ENCODE results near the gene ATF2.
"Not testable (repeated sequence)": the region's sequence is repeated elsewhere in the genome, so short reads cannot be mapped to it uniquely, and the experiment has no call there.

The ATF2 gene

DNA sequence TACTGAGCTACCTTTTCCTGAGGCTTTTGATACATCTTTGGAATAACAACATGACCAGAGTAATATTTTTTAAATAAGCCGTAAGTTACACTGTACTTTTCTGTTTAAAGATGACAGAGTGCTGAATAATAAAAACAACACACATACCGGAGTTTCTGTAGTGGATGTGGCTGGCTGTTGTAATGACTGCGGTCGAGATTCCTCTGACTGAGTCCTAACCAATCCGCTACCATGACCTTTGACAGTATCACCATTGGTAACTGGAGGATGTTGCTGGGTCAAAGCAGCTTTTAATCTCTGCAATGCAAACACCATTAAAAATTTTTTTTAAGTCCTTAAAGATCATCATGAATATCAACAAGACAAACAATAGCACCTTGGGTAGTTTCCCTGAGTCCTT is 70.7 kb downstream of the ATF2 start:
- no peak for DNase-seq (ENCODE audit: low spot score)

DNA sequence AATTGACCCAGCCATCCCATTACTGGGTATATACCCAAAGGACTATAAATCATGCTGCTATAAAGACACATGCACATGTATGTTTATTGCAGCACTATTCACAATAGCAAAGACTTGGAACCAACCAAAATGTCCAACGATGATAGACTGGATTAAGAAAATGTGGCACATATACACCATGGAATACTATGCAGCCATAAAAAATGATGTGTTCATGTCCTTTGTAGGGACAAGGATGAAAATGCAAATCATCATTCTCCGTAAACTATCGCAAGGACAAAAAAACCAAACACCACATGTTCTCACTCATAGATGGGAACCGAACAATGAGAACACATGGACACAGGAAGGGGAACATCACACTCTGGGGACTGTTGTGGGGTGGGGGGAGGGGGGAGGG is 83.9 kb downstream of the ATF2 start:
- DNase-seq (ENCODE audit: low spot score) = not testable (repeated sequence)

DNA sequence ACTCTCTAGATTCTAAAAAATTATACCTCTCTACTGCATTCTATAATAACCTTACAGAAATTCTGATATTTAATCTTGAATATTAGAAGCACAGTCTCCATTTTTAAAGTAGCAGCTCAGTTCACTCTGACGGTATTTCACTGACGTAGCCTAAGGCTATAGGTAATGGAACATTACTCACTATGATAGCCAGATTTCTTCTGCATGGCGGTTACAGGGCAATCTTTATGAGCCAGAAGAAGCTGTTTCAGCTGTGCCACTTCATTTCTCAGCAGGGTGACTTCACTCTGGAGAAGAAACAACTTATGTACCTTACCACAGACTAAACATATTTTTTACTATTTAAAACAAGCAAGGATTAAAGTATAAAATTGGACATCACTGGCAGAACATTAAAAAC is 87.5 kb downstream of the ATF2 start:
- no peak for DNase-seq (ENCODE audit: low spot score)

DNA sequence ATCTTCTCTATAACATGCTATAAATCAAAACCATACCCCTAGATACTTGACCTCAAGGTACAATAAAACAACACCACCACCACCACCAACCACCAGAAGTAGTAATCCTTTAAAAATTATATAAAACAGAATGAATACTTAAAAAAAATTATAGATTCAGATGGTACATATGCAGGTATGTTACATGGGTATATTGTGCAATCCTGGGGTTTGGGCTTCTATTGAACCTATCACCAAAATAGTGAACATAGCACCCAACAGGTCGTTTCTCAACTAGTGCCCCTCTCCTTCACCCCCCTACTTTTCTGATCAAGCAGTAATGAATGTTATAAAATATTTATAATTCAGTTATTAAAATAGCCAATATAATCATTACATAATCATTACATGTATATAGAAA is 91.7 kb downstream of the ATF2 start:
- no peak for DNase-seq (ENCODE audit: low spot score)

DNA sequence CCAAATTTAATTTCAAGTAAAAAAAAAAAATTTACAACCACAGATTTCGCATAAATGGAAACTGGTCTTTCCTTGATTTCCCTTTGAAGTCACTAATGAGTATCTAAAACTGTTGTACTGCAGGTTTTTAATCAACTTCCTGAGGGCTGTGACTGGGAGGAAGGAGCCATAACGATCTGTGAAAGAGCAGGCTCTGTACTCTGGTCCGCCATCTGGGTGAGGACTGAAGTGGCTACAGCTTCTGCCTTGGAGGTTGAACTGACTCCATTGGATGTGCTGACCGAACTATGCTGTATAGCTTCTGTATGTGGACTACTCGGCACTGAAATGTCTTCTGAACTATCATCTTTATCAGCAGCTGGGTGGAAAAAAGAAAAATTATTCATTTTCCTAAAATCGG is 93.5 kb downstream of the ATF2 start:
- no peak for DNase-seq (ENCODE audit: low spot score)

DNA sequence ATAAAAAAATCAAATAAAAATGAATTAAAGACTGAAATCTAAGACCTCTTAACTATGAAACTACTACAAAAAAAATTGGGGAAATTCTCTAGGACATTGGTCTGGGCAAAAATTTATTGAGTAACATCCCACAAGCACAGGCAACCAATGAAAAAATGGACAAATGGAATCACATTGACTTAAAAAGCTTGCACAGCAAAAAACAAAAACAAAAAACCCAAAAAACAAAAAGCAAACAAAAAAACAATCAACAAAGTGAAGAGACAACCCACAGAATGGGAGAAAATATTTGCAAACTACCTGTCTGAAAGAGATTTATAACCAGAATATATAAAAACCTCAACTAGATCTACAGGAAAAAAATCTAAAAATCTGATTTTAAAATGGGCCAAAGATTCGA is 99.5 kb downstream of the ATF2 start:
- DNase-seq (ENCODE audit: low spot score) = no peak

DNA sequence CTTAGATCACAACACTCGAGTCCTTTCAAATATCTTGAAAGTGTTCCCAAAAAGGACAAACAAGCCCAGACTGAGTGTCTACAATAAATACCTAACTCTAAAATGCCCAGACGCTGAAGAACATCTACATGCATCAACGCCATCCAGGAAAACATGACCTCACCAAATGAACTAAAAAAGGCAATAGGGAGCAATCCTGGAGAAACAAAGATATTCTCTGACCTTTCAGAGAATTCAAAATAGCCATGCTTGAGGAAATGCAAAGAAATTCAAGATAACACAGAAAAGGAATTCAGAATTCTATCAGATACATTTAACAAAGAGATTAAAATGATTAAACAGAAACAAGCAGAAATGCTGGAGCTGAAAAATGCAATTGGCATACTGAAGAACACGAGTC is 101.6 kb downstream of the ATF2 start:
- no peak for DNase-seq (ENCODE audit: low spot score)

DNA sequence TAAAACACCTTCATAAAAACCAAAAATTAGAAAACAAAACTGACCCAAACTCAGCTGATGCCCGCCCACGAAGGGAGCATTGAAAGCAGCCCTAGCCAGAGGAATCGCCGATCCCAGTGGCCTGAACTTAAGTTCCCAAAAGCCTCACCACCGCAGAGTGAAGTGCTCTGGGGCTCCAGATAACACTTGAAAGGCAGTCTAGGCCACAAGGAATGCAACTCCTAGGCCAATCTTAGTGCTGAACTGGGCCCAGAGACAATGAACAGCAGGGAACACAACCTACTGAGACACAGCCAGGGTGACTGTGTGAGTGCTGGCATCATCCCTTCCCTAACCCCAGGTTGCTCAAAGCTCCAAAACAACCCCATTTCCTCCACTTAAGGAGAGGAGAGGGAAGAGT is 103.2 kb downstream of the ATF2 start:
- DNase-seq (ENCODE audit: low spot score) = no peak

DNA sequence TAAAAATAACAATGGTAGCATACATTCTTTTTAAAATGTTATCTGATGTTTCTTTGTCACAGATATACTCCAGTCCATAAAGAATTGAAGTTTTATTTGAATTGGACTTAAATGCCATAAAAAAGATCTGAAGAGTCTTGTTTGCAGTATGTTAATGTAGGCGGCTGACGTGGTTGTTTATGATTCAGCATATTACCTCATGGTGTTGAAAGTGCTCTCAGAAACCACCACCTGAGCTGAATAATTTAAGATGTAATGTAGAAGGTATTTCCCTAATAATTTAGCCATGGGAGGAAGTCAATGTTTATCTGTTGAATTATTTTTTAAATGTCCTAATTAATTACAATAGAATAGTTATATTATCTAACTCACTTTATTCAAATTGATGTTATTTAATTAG is 104.3 kb downstream of the ATF2 start:
- DNase-seq (ENCODE audit: low spot score) = no peak

DNA sequence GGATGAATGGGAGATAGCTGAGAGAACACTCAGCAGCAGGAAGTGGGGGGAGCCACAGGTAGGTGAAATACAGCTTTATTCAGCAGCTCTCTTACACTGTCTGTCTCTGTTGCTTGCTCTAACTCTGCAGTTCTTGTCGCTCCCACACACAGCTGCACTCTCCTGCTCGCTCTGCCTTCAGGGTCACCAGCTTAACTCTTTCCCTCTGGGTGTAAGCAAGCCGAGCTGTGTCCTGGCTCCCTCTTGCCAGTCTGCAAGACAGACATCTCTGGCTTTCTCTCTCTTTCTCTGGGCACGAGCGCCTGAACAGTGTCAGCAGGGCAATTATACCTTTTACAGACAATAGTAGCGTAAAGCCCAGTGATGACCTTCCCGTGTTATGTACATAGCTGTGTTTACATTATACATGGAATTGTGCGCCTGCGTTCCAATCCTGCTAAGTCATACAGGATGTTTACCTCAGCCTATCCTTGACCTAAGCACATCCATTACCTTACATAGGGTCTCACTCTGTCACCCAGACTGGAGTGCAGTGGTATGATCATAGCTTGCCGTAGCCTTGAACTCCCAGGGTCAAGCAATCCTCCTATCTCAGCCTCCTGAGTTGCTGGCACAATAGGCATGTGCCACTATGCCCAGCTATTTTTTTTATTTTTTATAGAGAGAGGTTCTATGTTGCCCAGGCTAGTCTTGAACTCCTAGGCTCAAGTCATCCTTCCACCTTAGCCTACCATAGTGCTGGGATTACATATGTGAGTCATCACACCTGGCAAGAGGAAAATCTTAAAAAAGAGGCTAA is 105.0 kb downstream of the ATF2 start:
- no peak for DNase-seq (ENCODE audit: low spot score)

DNA sequence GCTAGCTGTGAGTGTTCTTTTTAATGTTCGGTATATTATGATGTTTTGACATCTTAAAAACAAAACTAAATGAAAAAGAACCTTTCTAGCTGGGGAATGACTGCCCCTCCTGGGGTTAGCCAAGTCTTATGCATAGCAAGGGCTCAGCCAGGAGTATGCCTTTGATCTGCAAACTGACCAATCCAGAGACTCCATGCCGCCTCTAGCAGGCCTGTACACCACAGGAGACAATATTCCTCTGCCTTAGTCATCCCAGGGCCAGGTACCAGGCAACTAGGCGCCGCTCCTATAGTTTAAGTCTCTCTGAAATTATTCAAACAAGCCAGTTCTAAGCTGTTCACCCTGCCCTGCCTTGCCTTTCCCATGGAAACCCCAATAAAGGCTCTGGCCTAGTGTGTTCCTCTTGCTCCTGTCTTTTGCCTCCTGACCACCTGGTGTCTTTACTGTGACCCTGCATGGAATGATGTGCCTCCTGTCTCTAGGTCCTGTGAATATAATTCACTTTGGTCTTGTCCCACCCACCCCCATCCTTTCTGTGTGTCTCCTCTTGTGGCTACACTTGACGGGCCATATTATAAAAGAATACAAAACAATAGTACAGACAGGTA is 110.8 kb downstream of the ATF2 start:
- DNase-seq (ENCODE audit: low spot score) = no peak

DNA sequence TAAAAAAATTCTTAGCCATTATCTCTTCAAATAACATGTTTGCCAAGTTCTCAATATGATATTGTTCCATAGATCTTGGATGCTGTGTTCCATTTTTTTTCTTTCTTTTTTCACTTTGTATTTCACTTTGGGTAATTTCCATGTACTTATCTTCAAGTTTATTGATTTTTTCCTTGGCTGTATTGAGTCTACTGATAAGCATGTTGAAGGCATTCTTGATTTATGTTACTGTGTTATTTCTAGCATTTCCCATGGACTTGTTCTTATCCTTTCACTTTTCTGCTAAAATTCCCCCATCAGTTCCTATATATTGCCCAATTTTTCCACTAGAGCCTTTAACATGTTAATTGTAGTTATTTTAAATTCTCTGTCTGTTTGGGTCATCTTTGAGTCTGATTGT is 112.0 kb downstream of the ATF2 start:
- no peak for DNase-seq (ENCODE audit: low spot score)

DNA sequence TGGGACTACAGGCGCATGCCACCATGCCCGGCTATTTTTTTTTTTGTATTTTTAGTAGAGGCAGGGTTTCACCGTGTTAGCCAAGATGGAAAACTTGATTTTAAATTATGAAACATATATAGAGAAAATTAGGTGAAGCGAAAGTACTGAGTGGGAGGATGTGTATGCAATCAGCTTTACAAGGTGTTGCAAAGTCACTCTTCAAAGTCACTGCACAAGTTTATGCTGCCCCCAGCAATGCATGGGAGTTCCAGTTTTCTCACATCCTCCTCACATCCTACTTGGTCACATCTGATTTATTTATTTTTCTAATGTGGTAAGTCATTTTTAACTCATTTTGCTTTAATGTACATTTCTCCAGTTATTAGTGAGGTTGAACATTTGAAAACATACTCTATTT is 113.7 kb downstream of the ATF2 start:
- DNase-seq (ENCODE audit: low spot score) = no peak

DNA sequence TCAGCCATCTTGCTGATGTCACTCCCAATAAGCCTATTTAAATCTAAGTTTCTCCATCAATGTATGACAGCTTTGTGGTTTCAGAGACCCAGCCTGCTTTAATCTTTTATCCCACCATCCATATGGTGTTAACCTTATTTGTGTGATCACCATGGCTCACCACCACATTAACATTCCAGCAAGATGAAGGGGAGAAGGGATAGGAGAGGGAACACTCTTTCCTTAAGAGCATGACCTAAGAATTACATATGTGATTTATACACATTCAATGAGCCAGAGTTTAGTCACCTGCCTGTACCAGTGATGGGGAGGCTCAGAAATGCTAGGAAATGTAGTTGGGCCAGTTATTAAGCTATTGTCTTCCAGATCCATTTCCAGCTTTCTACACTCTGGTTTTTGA is 118.3 kb downstream of the ATF2 start:
- no peak for DNase-seq (ENCODE audit: low spot score)

DNA sequence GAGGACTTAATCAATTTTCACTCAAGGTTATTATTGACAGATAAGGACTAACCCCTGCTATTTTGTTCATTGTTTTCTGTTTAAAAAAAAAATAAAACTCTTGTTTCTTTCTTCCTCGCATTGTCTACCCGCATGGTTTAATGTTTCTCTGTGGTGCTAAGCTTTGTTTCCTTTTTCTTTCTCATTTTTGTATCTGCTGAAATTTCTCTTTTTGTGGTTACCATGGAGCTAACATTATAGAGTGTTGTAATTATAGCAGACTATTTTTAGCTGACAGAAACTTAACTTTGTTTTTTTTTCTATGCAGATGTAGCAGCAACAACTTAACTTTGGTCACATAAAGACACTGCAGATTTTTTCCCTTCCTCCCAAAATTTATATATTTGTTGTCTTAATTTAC is 119.7 kb downstream of the ATF2 start:
- no peak for DNase-seq (ENCODE audit: low spot score)

DNA sequence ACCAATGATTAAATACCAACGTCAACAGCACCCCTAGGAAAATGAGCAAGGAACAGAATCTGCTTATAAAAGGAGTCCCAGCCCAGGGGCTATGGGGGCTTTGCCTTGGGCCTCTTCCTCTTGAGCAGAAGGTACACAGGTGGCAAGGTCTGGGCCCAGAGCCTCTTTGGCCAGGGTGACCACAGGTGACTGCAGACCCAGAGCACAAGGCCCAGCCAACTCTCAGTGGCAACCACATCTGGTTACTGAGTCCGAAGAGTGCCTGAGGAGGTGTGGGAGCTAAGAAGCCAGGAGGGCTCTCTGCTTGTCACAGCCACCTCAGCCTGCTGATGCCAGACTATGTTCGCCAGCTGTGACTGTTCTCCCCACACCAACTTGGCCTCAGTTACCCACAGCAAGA is 128.5 kb downstream of the ATF2 start:
- no peak for DNase-seq (ENCODE audit: low spot score)

DNA sequence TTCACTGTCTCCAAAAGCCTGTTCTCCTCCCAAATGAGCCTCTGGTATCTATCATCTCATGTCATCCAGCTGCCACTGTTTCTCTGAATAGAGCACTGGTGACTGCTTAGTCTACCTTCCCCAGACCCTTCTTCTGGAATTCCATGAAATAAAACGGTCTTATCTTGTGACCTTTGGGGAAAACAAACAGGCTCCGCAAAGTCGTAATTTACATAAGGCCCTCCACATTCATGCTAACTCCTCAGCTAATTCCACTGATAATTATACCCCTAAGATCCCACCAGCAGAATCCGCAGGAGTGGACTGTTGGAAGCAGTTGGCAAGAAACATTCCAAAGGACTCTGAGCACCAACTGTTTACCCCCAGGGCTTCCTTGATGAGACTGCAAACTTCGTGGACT is 129.0 kb downstream of the ATF2 start:
- no peak for DNase-seq (ENCODE audit: low spot score)

DNA sequence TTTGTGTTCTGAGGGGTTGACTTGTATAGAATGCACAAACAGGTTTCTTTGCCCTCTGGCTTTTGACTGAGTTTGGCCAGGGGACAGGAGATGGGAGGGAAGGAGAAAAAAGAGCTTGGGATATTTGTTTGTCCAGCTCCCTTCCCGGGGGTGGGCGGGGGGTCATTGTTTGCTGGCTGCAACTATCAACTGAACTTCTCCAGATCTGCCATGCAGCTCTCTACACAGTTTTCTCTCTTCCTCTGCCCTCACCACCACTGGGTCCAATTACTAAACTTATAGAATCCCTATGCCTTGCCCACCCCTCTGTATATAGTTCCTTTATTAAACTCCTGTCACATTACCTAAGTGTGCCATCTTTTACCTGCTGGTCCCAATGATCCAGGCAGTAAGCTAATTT is 130.1 kb downstream of the ATF2 start:
- DNase-seq (ENCODE audit: low spot score) = no peak

DNA sequence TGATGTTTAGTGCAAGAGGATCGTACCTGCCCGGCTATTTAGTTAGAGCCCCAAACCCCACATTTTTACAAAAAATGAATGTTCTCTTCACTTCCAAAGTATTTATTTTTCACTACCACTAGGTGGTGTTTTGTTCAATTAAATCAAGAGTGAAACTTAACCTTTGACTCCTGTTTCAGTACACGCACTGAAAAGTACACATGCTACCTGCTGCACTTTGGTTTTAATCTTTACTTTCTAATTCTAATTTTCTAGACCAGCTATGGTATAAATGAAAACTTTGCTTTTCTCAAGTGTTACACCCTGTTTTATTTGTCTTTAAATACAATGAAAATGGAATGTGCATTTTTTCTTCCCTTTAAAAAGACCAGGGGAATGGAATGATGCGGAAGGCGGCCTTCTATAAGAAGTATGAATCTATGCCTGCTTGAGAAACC is 131.4 kb downstream of the ATF2 start:
- DNase-seq (ENCODE audit: low spot score) = no peak

DNA sequence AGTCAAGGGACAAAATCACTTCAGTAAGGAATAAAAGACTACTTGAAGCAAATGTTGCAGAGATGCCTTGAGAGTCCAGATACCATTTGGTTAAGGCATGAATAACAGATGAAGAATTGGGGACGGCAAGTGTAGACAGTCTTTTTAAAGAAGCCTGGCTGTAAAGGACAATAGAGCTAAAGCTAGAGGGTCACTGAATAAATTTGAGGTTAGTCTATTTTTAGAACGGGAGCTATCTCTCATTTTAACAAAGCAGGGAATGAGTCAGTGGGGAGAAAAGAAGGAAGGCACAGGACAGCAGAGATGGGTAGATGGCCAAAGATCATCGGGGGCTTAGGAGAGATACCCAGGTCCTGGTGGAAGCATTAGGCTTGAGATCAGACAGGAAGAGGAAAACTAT is 132.2 kb downstream of the ATF2 start:
- DNase-seq (ENCODE audit: low spot score) = no peak

DNA sequence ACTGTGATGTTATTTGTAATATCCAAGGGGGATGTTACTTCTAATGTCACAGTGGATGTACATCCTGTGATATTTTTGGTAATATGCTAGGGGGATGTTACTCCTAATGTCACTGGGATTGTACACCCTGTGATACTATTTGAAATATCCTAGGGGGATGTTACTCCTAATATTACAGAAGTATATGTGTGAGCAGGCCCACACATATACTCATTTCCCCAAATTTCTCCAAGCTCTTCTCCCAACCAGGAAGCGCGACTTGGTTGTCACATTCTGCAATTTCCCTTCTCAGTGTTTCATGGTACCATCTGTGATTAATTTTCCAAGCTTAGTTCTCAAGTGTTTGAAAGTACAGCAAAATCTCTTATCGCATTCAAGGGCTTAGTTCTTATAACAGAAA is 133.3 kb downstream of the ATF2 start:
- no peak for DNase-seq (ENCODE audit: low spot score)

DNA sequence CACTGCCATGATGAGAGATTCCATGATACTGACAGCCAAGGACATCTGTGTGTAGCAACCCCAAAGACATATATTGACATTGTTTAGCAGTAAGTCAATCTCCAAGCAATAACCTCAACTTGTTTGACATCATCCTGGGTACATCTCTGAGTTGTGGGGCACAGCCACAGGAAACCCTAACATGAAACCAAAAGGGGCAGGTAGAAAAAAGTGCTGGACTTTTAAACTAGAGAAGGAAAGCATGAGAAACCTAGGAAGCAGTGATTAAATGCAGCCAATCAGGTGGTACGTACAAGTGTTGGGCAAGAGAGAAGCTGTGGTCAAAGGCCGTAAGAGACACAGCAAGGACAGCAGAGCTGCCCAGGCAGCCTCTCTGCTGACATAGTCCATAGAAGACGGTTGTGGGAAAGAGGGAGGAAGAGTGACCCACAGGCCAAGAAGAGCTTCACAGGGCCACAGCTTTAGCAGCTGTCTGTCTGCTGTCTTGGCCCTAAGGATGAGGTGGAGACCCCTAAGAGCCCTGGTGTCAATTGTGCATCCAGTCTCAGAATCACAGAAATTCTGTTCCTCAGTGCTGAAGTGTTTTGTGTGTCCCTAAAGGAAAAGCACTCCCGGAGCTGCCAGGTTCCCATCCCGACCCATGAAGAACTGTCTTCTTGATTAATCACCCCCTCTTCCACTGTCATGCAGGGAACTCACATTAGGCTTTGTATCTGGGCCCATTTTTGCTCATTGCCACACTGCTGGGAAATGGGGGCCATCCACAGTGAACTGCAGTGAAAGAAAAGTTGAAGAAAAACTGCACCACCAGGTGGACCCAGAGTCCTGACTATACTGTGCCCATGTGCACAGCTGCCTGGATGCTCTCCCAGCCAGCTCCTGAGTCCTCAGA is 137.4 kb downstream of the ATF2 start:
- DNase-seq (ENCODE audit: low spot score) = no peak

DNA sequence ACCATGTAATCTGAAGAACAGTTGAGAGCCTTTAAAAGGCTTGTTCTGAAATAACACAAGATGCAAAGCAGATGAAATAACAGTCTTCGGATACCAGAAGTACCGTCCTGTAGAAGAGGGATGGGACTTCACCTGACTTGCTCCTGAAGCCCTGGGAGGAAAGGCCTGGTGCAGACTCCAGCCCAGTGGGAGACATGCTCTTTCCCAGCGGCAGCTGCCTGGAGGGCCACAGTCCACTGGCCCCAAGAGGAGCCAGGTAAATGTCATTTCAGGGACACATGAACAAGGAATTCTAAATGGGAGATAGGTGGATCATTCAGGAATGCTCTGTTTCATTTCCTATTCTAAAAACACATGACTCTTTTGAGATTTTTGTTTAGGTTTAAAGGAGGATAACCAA is 140.2 kb downstream of the ATF2 start:
- DNase-seq (ENCODE audit: low spot score) = no peak

All from left forelimb (tissue), 1 donor.